ENCODE data around the gene ADAMTSL1. TPM values are rescaled to one million over a fixed set of nuclear protein-coding genes. Genes with fewer than 3 reads are reported as not detected.

Gene ADAMTSL1
- total and polyA plus RNA-seq, 2 of the 8 experiments (the other 6 are each of a cell fraction or from before 2014, with no cell fraction given), result 0.84 to 1.1 TPM

DNA sequence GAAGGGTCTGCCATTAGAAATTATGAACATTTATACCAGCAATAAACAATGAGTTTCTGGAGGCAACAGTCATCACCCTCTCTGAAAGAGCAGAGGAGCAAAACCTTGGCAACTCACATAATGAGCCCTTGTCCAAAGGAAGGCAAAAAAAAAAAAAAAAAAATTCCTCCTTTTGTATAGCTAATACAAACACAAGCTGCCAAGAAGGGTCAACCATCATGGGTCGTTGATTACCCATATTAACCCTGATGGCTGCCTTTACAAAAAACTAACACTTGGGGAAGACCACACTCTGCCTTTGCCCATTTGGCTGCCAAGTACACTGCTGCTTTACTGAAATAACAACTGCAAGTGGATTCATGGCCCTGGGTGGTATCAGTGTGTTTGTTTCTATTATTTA, 272.7 kb downstream of the ADAMTSL1 start:
- H3K4me2 ChIP-seq (ENCODE audit: insufficient read depth in 1 of 2, low read depth in 2 of 2, low read length in 2 of 2), result no peak overlapping the region
- peaks cover 0 to 2% (median 0%) of the 10 kb centered on the region in 4 experiments; a peak in 1 of 7 replicates for H3K4me1 ChIP-seq (replicated peaks in 1 of 4; ENCODE audit: control insufficient read depth in 3 of 4, insufficient read depth in 4 of 4, low read length in 3 of 4)
- H2BK20ac ChIP-seq (ENCODE audit: low read length), result no peak overlapping the region
- no peak overlapping the region for H3K23ac ChIP-seq (ENCODE audit: insufficient read length)
- H3K79me1 ChIP-seq (ENCODE audit: low read depth, low read length), result no peaks in the 10 kb centered on the region
- no peaks in the 10 kb centered on the region for H3K9me3 ChIP-seq (ENCODE audit: insufficient read depth in 2 of 2, low read depth in 1 of 2, low read length in 1 of 2)
- H3K27me3 ChIP-seq (replicated peaks in 1 of 4; ENCODE audit: control insufficient read depth in 3 of 4, extremely low read depth in 1 of 4, insufficient read depth in 3 of 4, low read length in 3 of 4), result no peaks in the 10 kb centered on the region
- no peak overlapping the region for H4K5ac ChIP-seq (ENCODE audit: insufficient read length, low read depth, low read length)
- TF ChIP-seq KDM4A (IDR thresholded peaks at IDR 0.05; ENCODE audit: low read depth, low read length, severe bottlenecking), result no peak
- TF ChIP-seq TBP (IDR thresholded peaks at IDR 0.05; ENCODE audit: low read depth, low read length), result no peak
- no peak for TF ChIP-seq KDM5A (IDR thresholded peaks at IDR 0.05; ENCODE audit: low read length)
- no peak for TF ChIP-seq SIN3A (conservative IDR thresholded peaks at IDR 0.05 in 1 of 2, IDR thresholded peaks at IDR 0.05 in 1 of 2; ENCODE audit: low read depth in 1 of 2, low read length in 2 of 2)
- TF ChIP-seq SIRT6 (IDR thresholded peaks at IDR 0.05; ENCODE audit: low read length), result no peak
- TF ChIP-seq, protein P1, sequence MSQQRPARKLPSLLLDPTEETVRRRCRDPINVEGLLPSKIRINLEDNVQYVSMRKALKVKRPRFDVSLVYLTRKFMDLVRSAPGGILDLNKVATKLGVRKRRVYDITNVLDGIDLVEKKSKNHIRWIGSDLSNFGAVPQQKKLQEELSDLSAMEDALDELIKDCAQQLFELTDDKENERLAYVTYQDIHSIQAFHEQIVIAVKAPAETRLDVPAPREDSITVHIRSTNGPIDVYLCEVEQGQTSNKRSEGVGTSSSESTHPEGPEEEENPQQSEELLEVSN (IDR thresholded peaks at IDR 0.05), result no peak
- no peak for TF ChIP-seq CBX5 (IDR thresholded peaks at IDR 0.05; ENCODE audit: low read depth, low read length)
- TF ChIP-seq CTBP2 (IDR thresholded peaks at IDR 0.05; ENCODE audit: borderline replicate concordance, insufficient read depth, insufficient read length, low read length), result no peak
- TF ChIP-seq, protein P2, sequence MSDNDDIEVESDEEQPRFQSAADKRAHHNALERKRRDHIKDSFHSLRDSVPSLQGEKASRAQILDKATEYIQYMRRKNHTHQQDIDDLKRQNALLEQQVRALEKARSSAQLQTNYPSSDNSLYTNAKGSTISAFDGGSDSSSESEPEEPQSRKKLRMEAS (IDR thresholded peaks at IDR 0.05), result no peak
- TF ChIP-seq, protein P3, sequence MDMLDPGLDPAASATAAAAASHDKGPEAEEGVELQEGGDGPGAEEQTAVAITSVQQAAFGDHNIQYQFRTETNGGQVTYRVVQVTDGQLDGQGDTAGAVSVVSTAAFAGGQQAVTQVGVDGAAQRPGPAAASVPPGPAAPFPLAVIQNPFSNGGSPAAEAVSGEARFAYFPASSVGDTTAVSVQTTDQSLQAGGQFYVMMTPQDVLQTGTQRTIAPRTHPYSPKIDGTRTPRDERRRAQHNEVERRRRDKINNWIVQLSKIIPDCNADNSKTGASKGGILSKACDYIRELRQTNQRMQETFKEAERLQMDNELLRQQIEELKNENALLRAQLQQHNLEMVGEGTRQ (IDR thresholded peaks at IDR 0.05; ENCODE audit: low read length), result no peak
- TF ChIP-seq SUZ12 (IDR thresholded peaks at IDR 0.05; ENCODE audit: low read length), result no peak
- TF ChIP-seq TEAD4 (IDR thresholded peaks at IDR 0.05; ENCODE audit: low read depth, low read length), result no peak
- H2BK12ac ChIP-seq (ENCODE audit: low read depth, low read length), result no peak overlapping the region
- H3K56ac ChIP-seq (replicated peaks; ENCODE audit: insufficient read length, low read depth, low read length), result no peak overlapping the region
- H2BK120ac ChIP-seq (replicated peaks; ENCODE audit: low read depth, low read length), result no peak overlapping the region
- no peak overlapping the region for H2BK5ac ChIP-seq (ENCODE audit: low read depth, low read length)
- ChIA-PET CTCF (ENCODE audit: partially characterized antibody) (interaction anchor here (0.9 to 1.1 kb wide), 2 partner anchors 255 to 266 kb away, joined by 3 to 4 read pairs; no protein-coding TSS in a partner anchor), POLR2A (ENCODE audit: partially characterized antibody) (no interaction called here)
- H4K8ac ChIP-seq (ENCODE audit: extremely low read depth, insufficient read depth, low read length), result no peak overlapping the region
- H3K36me3 ChIP-seq (ENCODE audit: control insufficient read depth in 2 of 4, insufficient read depth in 4 of 4, low read length in 3 of 4), result no peaks in the 10 kb centered on the region
- no peak overlapping the region for H3K9ac ChIP-seq (replicated peaks in 1 of 4; ENCODE audit: extremely low read depth in 1 of 4, low read depth in 3 of 4, low read length in 3 of 4)
- no peak overlapping the region for H2BK15ac ChIP-seq (ENCODE audit: low read length)
- no peak overlapping the region for H3K4ac ChIP-seq (replicated peaks; ENCODE audit: insufficient read length, low read depth, low read length)
- no peak for FAIRE-seq
- H3K18ac ChIP-seq (ENCODE audit: extremely low read depth, low read length), result no peak overlapping the region
- H3K4me3 ChIP-seq (ENCODE audit: extremely low read depth in 1 of 4, insufficient read depth in 2 of 4, low read depth in 3 of 4, low read length in 4 of 4), result no peak overlapping the region
- no peaks in the 10 kb centered on the region for H3K23me2 ChIP-seq (ENCODE audit: low read depth, low read length)
- no peak overlapping the region for H3K27ac ChIP-seq (ENCODE audit: low read depth, low read length)
- 87% methylated on average over 1 of the region's 1 CpG; no CpG with 5 or more reads in 1 of the 2 experiments for WGBS, 2 experiments (ENCODE audit: extremely low coverage in 1 of 2, insufficient coverage in 1 of 2, insufficient read length in 1 of 2, insufficient replicate concordance in 2 of 2, low coverage in 1 of 2, low lambda C conversion rate in 2 of 2, missing lambda C conversion rate in 1 of 2)
- no peaks in the 10 kb centered on the region for H4K20me1 ChIP-seq (replicated peaks in 1 of 2; ENCODE audit: control insufficient read depth in 1 of 2, insufficient read depth in 2 of 2, low read length in 2 of 2)
- DNase-seq (ENCODE audit: low read depth in 1 of 2, low spot score in 2 of 2), result no peak
- H3K79me2 ChIP-seq (ENCODE audit: control insufficient read depth in 1 of 2, insufficient read depth in 2 of 2, low read length in 2 of 2), result no peaks in the 10 kb centered on the region
- H4K91ac ChIP-seq (replicated peaks; ENCODE audit: insufficient read length, low read length), result no peak overlapping the region
- H3K14ac ChIP-seq (ENCODE audit: insufficient read length), result no peak overlapping the region
- H2AK5ac ChIP-seq (ENCODE audit: low read depth, low read length), result no peak overlapping the region
- H2AFZ ChIP-seq (ENCODE audit: low read length), result no peak overlapping the region

Measured in H1 (cell line).